ENCODE data around the gene WBP2NL.

The WBP2NL gene

DNA sequence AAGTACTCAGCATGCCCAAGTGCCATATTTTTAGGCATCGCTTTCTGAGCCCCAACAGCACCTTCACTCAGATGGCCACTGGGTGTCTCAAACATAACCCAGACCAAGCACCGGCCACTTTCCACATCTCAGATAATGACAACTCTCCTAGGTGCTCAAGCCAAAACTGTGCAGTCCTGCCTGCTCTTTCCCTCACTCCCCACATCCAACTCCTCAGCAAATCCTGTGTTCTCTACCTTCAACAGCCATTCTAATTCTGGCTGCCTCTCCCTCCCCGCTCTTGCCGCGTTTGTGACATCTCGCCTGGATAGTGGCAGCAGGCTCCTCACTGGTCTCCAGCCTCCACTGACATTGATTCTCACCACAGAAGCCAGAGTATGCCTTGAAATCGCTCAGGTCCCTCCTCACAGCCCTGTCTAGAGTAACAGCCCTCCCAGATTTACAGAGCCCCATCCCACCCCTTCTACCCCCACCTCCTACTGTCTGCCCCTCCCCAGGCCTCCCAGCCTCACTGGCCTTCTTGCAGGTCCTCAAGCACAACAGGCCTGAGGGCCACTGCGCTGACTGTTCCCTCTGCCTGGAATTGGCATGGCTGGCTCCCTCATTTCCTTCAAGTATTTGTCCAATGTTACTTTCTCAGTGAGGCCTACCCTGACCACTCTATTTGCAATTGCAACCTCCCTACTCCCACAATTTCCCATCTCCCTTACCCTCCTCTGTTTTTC is 74.2 kb downstream of the WBP2NL start:
- DNase-seq (ENCODE audit: low read depth in 2 of 2), result no peak

DNA sequence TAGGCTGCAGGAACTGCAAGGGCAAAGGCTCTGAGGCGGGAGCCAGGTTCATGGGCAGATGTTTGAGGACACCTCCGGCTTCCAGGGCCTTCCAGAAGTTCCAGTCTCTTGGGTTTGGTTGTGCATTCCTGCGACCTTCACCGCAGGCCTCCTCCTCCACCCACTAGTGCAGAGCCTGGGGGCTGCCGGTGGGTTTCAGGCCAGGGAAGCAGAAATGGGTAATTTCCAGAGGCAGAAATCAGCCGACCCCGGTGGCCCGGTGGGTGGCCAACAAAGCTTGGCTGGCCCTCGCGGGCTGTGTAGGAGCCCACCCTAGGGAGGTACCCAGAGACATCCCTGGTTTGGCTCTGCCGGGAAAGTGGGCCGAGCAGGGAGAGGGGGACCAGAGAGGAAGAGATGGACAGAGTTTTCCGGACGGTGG is 75.0 kb downstream of the WBP2NL start:
- DNase-seq (ENCODE audit: low read depth in 2 of 2), result no peak

DNA sequence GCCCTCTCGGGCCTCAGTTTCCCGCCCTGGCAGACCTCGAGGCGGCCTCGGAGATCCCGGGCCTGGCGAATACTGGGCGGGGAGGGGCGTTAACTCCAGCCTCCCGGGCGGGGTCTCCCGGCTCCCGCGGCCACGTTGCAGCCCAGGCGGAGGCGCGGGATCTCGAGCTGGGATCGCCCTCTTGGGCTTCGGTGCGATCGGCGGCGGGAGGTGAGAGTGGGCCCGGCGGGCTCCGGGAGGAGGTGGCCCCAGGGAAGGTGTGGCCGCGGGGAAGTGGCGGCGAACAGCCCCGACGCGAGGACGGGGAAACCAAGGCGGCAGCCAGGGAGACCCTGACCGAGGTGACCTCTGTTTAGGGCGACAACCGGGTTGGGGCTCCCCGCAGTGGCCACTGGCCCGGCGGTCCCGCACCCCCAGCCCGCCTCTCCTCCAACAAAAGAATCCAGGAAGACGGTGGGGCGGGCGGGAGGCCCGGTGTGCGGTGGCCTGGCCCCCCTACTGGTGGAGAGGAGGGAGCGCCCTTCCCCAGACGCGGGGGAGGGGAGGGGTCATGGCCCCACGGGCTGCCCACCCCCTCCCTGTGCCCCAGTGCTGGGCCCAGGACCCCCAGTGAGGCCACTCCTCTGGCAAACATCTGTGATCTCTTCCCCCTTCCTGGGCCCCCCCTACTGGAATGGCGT is 75.7 kb downstream of the WBP2NL start, which contains the start of gene PHETA2:
Gene PHETA2, plus strand, starts transcription at position 117 of the 680 bp plus-strand sequence. CDS start 3,046 bp downstream, outside the sequence.
- no peak for DNase-seq (ENCODE audit: low read depth in 2 of 2)

DNA sequence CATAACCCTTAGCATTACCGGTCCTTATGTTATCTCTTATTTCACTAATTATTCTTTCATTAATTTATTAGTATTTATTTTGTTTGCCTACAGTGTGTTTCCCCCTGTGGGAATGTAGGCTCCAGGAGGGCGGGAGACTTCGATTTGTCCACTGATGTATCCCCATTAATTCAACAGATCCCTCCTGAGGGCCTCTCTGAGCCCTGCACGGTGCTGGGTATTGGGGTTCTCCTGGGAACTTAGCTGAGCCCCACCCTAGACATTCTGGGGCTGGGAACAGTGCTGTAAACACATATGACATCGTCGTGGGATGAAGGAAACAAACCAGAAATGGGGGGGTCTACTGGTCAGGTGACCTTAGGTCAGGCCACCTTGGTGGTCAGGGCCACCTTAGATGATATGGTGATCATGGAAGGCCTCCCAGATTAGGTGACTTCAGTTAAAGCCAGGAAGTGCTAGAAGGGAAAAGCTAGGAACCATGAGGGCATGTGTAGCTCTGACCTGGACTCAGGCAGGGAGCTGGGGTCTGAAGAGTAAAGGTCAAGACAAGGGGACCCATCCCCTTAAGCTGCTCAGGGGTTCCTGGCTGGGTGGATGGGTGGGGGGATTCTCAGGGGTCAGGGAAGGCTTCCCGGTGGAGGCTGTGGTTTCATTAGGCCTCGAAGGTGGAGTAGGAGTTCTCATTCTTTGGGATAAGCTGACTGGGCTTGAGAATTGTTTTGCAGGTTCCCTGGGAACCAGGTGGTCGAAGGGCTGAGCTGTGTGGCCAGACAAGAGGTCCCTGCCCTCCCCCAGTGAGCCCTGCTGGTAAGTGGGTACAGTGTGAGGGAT is 76.5 kb downstream of the WBP2NL start:
- DNase-seq (ENCODE audit: low read depth in 2 of 2), result no peak

DNA sequence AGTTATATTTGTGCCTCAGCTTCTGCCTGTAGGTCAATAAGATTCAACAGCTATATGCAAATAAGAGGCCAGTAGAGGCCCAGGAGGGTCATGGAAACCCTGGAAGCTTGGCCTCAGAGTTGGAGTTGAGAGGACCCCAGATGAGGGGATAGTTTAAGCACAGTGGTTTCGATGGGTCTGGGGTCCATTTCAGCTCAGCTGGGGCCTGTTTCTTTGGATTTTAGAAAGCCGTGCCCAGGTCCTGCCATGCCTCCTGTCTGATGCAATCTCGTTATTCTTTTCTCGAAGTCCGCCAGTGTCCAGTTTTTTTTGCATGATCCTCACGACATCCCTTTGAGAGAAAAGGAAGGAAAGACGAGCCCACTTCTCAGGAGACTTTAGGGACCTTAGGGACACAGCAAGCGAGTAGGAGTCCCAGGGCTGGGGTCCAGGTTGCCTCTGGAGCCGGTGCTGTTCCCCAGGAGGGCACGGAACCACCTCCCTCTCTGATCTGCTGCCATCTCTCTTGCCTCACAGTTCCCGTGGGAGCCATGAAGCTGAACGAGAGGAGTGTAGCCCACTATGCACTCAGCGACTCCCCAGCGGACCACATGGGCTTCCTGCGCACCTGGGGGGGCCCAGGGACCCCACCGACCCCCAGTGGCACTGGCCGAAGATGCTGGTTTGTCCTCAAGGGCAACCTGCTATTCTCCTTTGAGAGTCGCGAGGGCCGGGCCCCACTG is 78.3 kb downstream of the WBP2NL start:
- DNase-seq (ENCODE audit: low read depth in 2 of 2), result no peak

DNA sequence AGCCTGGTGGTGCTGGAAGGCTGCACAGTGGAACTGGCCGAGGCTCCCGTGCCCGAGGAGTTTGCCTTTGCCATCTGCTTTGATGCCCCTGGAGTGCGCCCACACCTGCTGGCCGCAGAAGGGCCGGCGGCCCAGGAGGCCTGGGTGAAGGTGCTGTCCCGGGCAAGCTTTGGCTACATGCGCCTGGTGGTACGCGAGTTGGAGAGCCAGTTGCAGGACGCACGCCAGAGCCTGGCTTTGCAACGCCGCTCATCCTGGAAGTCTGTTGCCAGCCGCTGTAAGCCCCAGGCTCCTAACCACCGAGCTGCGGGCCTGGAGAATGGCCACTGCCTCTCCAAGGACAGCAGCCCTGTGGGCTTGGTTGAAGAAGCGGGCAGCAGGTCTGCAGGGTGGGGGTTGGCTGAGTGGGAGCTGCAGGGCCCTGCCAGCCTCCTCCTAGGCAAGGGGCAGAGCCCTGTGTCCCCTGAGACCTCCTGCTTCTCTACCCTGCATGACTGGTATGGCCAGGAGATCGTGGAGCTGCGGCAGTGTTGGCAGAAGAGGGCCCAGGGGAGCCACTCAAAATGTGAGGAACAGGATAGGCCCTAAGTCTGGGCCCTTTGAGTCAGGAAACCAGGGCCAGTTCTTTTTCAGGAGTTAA is 79.0 kb downstream of the WBP2NL start:
- DNase-seq (ENCODE audit: low read depth in 2 of 2), result no peak

Data from stimulated activated CD8-positive, alpha-beta memory T cell treated with anti-CD3 and anti-CD28 coated beads, Interleukin-7, amount 100 ng/mL, for 1 hour (primary cell).